C4-2B (cell line): ENCODE data around the gene ZC3H11A.

Source experiments
- ZFX ChIP-seq: fragments of 450-650 bp; IDR thresholded peaks from 2 replicates; pipeline ENCODE4 v1.6.1; 2017
- TF ChIP-seq, protein P1 (sequence below): fragments of 450-650 bp; conservative IDR thresholded peaks from 2 replicates; pipeline ENCODE4 v1.5.1; 2017; ENCODE audit warnings: mild to moderate bottlenecking

DNA sequence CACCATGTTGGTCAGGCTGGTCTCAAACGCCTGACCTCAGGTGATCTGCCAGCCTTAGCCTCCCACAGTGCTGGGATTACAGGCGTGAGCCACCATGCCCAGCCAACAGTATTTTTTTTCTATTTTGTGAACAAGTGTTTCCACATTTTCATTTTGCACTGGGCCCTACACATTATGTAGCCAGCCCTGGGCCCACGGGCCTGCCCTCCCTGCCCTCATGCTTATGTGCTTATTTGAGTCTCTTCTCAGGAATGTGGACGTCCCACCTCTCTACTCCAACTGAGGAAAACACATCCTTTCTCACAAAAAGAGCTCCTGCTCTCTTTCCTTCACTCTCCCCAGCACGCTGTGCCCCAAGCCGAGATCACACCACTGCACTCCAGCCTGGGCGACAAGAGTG lies 13.5 kb upstream of the ZC3H11A start:
- TF ChIP-seq, protein P1, sequence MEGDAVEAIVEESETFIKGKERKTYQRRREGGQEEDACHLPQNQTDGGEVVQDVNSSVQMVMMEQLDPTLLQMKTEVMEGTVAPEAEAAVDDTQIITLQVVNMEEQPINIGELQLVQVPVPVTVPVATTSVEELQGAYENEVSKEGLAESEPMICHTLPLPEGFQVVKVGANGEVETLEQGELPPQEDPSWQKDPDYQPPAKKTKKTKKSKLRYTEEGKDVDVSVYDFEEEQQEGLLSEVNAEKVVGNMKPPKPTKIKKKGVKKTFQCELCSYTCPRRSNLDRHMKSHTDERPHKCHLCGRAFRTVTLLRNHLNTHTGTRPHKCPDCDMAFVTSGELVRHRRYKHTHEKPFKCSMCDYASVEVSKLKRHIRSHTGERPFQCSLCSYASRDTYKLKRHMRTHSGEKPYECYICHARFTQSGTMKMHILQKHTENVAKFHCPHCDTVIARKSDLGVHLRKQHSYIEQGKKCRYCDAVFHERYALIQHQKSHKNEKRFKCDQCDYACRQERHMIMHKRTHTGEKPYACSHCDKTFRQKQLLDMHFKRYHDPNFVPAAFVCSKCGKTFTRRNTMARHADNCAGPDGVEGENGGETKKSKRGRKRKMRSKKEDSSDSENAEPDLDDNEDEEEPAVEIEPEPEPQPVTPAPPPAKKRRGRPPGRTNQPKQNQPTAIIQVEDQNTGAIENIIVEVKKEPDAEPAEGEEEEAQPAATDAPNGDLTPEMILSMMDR, result no peak
- TF ChIP-seq ZFX, result no peak
